ENCODE measurements around the gene VIPR2. TPM values are rescaled to one million over a fixed set of nuclear protein-coding genes. Genes with fewer than 3 reads are reported as not detected.
"Not testable (repeated sequence)": the region's sequence is repeated elsewhere in the genome, so short reads cannot be mapped to it uniquely, and the experiment has no call there.

Gene VIPR2
- total RNA-seq, 1 donor from 2014 or later, result 0.04 TPM

- ATAC-seq, result no peak
Measured at GRCh38 chr7:159138508-159138907, 6.2 kb downstream of the VIPR2 start.

- no peak for ATAC-seq
Measured at GRCh38 chr7:159137906-159138305, 6.8 kb downstream of the VIPR2 start.

- no peak for ATAC-seq
Measured at GRCh38 chr7:159136846-159137245, 7.8 kb downstream of the VIPR2 start.

GRCh38 chr7:159136442-159136841 lies 8.2 kb downstream of the VIPR2 start:
- no peak for ATAC-seq

- no peak for ATAC-seq
Measured at GRCh38 chr7:159136013-159136412, 8.7 kb downstream of the VIPR2 start.

GRCh38 chr7:159132670-159133443 lies 11.8 kb downstream of the VIPR2 start:
- not testable (repeated sequence) for ATAC-seq

GRCh38 chr7:159130820-159131219 lies 13.8 kb downstream of the VIPR2 start:
- ATAC-seq, result no peak

GRCh38 chr7:159130199-159130775 lies 14.4 kb downstream of the VIPR2 start:
- no peak for ATAC-seq

- ATAC-seq, result no peak
Measured at GRCh38 chr7:159128767-159129166, 15.9 kb downstream of the VIPR2 start.

- no peak for ATAC-seq
Measured at GRCh38 chr7:159127691-159128642, 16.7 kb downstream of the VIPR2 start.

GRCh38 chr7:159126311-159127260 lies 18.1 kb downstream of the VIPR2 start:
- ATAC-seq, result no peak

GRCh38 chr7:159125955-159126270 lies 18.8 kb downstream of the VIPR2 start:
- no peak for ATAC-seq

GRCh38 chr7:159125104-159125954 lies 19.3 kb downstream of the VIPR2 start:
- ATAC-seq, result no peak

- not testable (repeated sequence) for ATAC-seq
Measured at GRCh38 chr7:159123793-159124192, 20.9 kb downstream of the VIPR2 start.

GRCh38 chr7:159123294-159123693 lies 21.4 kb downstream of the VIPR2 start:
- ATAC-seq, result not testable (repeated sequence)

GRCh38 chr7:159122276-159122675 lies 22.4 kb downstream of the VIPR2 start:
- no peak for ATAC-seq

- ATAC-seq, result no peak
Measured at GRCh38 chr7:159121476-159121875, 23.2 kb downstream of the VIPR2 start.

- no peak for ATAC-seq
Measured at GRCh38 chr7:159121068-159121467, 23.6 kb downstream of the VIPR2 start.

GRCh38 chr7:159120540-159120919 lies 24.1 kb downstream of the VIPR2 start:
- ATAC-seq, result no peak

- no peak for ATAC-seq
Measured at GRCh38 chr7:159119851-159120539, 24.7 kb downstream of the VIPR2 start.

All from esophagus mucosa (tissue), 1 donor.